ENCODE data around the gene XKR8. TPM values are rescaled to one million over a fixed set of nuclear protein-coding genes. Genes with fewer than 3 reads are reported as not detected.
A peak's percentile ranks its signal among the peaks of the same experiment; 100 is the strongest.

XKR8 gene
- total RNA-seq, 1 donor = 5.9 TPM

- no peak for TF ChIP-seq CTCF (IDR thresholded peaks at IDR 0.05; ENCODE audit: insufficient read depth, low read length)
- DNase-seq (ENCODE audit: low read depth) = no peak
- peak overlapping the region; percentile 78 for H3K4me3 ChIP-seq (ENCODE audit: low read depth, low read length)
Measured at GRCh38 chr1:27961646-27962221, 2.0 kb downstream of the XKR8 start.

GRCh38 chr1:27963393-27963792 is 3.6 kb downstream of the XKR8 start:
- no peak for DNase-seq (ENCODE audit: low read depth)
- H3K4me3 ChIP-seq (ENCODE audit: low read depth, low read length) = no peak overlapping the region
- TF ChIP-seq CTCF (IDR thresholded peaks at IDR 0.05; ENCODE audit: insufficient read depth, low read length) = no peak

- H3K4me3 ChIP-seq (ENCODE audit: low read depth, low read length) = no peak overlapping the region
Measured at GRCh38 chr1:27966402-27967105, 6.8 kb downstream of the XKR8 start.

GRCh38 chr1:27967106-27967883 is 7.5 kb downstream of the XKR8 start:
- TF ChIP-seq CTCF (IDR thresholded peaks at IDR 0.05; ENCODE audit: insufficient read depth, low read length) = no peak
- DNase-seq (ENCODE audit: low read depth) = no peak
- no peak overlapping the region for H3K4me3 ChIP-seq (ENCODE audit: low read depth, low read length)

More at GRCh38 chr1:27966402-27967105, 6.8 kb downstream of the XKR8 start:
- DNase-seq (ENCODE audit: low read depth) = no peak
- TF ChIP-seq CTCF (IDR thresholded peaks at IDR 0.05; ENCODE audit: insufficient read depth, low read length) = no peak

- DNase-seq (ENCODE audit: low read depth) = no peak
- no peak overlapping the region for H3K4me3 ChIP-seq (ENCODE audit: low read depth, low read length)
- no peak for TF ChIP-seq CTCF (IDR thresholded peaks at IDR 0.05; ENCODE audit: insufficient read depth, low read length)
Measured at GRCh38 chr1:27967884-27968466, 8.2 kb downstream of the XKR8 start.

GRCh38 chr1:27968692-27969091 is 8.9 kb downstream of the XKR8 start:
- peak; percentile 93 for DNase-seq (ENCODE audit: low read depth)
- H3K4me3 ChIP-seq (ENCODE audit: low read depth, low read length) = no peak overlapping the region
- no peak for TF ChIP-seq CTCF (IDR thresholded peaks at IDR 0.05; ENCODE audit: insufficient read depth, low read length)
